OCI-LY1 (cell line): Measurements from ENCODE around the gene BACH1.

Source experiments
- H2AFZ ChIP-seq: fragments of 200-600 bp; sonication (generic), shearing (Covaris generic); 2 replicates; pipeline ENCODE4 v1.6.0; 2014; ENCODE audit warnings: antibody characterized with exemption, mild to moderate bottlenecking, low read length
- H3F3A ChIP-seq: fragments of 200-600 bp; sonication (generic), shearing (Covaris generic); 2 replicates; pipeline ENCODE4 v1.6.0; 2014; ENCODE audit warnings: mild to moderate bottlenecking, antibody characterized with exemption, low read length, moderate library complexity; ENCODE audit not compliant: insufficient read depth
- H3K27ac ChIP-seq: fragments of 200-600 bp; sonication (generic); 2 replicates; pipeline ENCODE4 v1.5.1; 2014; ENCODE audit warnings: low read length, mixed run types, mild to moderate bottlenecking, low read depth; ENCODE audit not compliant: poor library complexity, severe bottlenecking
- H3K27me3 ChIP-seq: fragments of 200-600 bp; sonication (generic); 2 replicates; pipeline ENCODE4 v1.6.0; 2014; ENCODE audit warnings: antibody characterized with exemption, mild to moderate bottlenecking, low read length, moderate library complexity; ENCODE audit not compliant: insufficient read depth
- H3K36me3 ChIP-seq: fragments of 200-600 bp; sonication (generic); 2 replicates; pipeline ENCODE4 v1.6.1; 2014; ENCODE audit warnings: mild to moderate bottlenecking, antibody characterized with exemption, low read length, moderate library complexity, mixed read lengths; ENCODE audit not compliant: insufficient read depth
- H3K4me1 ChIP-seq: fragments of 200-600 bp; sonication (generic); 2 replicates; pipeline ENCODE4 v1.5.1; 2014; ENCODE audit warnings: mild to moderate bottlenecking, low read length, moderate library complexity; ENCODE audit not compliant: insufficient read depth, severe bottlenecking
- H3K4me2 ChIP-seq: fragments of 200-600 bp; sonication (generic), shearing (Covaris generic); 2 replicates; pipeline ENCODE4 v1.6.1; 2014; ENCODE audit warnings: low read length
- H3K4me3 ChIP-seq: fragments of 200-600 bp; sonication (generic); 2 replicates; pipeline ENCODE4 v1.5.1; 2014; ENCODE audit warnings: low read length, low read depth, mild to moderate bottlenecking, mixed read lengths; ENCODE audit not compliant: poor library complexity, severe bottlenecking
- H3K79me2 ChIP-seq: fragments of 200-600 bp; shearing (Covaris generic); 2 replicates; pipeline ENCODE4 v1.6.1; 2016; ENCODE audit warnings: mixed run types, low read length, mixed read lengths; ENCODE audit not compliant: insufficient read depth
- H3K9ac ChIP-seq: fragments of 200-600 bp; sonication (generic), shearing (Covaris generic); 2 replicates; pipeline ENCODE4 v1.6.1; 2014; ENCODE audit warnings: mild to moderate bottlenecking, low read length, mixed read lengths
- H3K9me2 ChIP-seq: fragments of 200-600 bp; sonication (generic), shearing (Covaris generic); 2 replicates; pipeline ENCODE4 v1.6.1; 2014; ENCODE audit warnings: low read depth, mild to moderate bottlenecking, low read length, mixed read lengths
- H3K9me3 ChIP-seq: fragments of 200-600 bp; shearing (Covaris generic); 2 replicates; pipeline ENCODE4 v1.6.1; 2014; ENCODE audit warnings: low read length, mixed read lengths
- H4K20me1 ChIP-seq: fragments of 200-600 bp; sonication (generic), shearing (Covaris generic); 2 replicates; pipeline ENCODE4 v1.6.0; 2016; ENCODE audit warnings: mild to moderate bottlenecking, low read length; ENCODE audit not compliant: insufficient read depth
- EZH2 ChIP-seq: fragments of 200-600 bp; sonication (generic), shearing (Covaris generic); IDR thresholded peaks from 2 replicates; pipeline ENCODE4 v1.8.0; 2017; ENCODE audit warnings: borderline replicate concordance, mixed run types, mild to moderate bottlenecking, antibody characterized with exemption, low read length, moderate library complexity, mixed read lengths
- TF ChIP-seq, protein P1 (sequence below): fragments of 200-600 bp; sonication (generic), shearing (Covaris generic); IDR thresholded peaks from 2 replicates; pipeline ENCODE4 v1.5.1; 2017; ENCODE audit warnings: mild to moderate bottlenecking, antibody characterized with exemption, low read length, moderate library complexity, mixed read lengths

The BACH1 gene

GRCh38 chr21:29343519-29343918, 44.8 kb downstream of the BACH1 start:
- Histone ChIP-seq H3K4me3 (no peak overlapping the region), H3K4me1 (peaks cover 11% of the 10 kb centered on the region), H3K36me3 (peaks cover 27% of the 10 kb centered on the region; the same call in 1 of the 2 replicates), H2AFZ (no peak overlapping the region), H3K4me2 (no peak overlapping the region), H3K9ac (no peak overlapping the region), H3K27ac (no peak overlapping the region), H3K9me2 (no peaks in the 10 kb centered on the region), H3F3A (no peaks in the 10 kb centered on the region), H3K79me2 (no peaks in the 10 kb centered on the region), H3K9me3 (no peaks in the 10 kb centered on the region), H3K27me3 (no peaks in the 10 kb centered on the region), H4K20me1 (no peaks in the 10 kb centered on the region)
- TF ChIP-seq, protein P1, sequence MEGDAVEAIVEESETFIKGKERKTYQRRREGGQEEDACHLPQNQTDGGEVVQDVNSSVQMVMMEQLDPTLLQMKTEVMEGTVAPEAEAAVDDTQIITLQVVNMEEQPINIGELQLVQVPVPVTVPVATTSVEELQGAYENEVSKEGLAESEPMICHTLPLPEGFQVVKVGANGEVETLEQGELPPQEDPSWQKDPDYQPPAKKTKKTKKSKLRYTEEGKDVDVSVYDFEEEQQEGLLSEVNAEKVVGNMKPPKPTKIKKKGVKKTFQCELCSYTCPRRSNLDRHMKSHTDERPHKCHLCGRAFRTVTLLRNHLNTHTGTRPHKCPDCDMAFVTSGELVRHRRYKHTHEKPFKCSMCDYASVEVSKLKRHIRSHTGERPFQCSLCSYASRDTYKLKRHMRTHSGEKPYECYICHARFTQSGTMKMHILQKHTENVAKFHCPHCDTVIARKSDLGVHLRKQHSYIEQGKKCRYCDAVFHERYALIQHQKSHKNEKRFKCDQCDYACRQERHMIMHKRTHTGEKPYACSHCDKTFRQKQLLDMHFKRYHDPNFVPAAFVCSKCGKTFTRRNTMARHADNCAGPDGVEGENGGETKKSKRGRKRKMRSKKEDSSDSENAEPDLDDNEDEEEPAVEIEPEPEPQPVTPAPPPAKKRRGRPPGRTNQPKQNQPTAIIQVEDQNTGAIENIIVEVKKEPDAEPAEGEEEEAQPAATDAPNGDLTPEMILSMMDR: no peak
- TF ChIP-seq EZH2: no peak

DNA sequence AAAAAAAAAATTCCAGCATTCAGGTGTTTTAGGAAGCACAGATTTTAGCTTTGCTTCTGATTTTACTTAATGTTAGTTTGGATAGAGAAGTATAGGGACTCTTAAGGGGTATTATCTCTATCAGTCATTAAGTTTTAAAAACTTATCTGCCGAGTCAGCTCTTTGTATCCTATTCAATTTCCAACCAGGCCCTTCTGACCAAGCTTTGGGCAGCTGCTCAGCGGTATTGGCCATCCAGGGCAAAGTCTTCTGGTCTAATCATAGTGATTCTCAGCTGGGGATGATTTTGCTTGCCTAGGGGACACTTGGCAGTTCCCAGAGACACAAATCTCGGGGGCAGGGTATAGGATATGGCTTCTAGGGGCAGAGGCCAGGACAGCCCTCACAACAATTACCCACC, 47.6 kb downstream of the BACH1 start:
- Histone ChIP-seq H3K79me2 (no peaks in the 10 kb centered on the region), H3K4me3 (no peak overlapping the region), H3K4me2 (no peak overlapping the region), H3K36me3 (peaks cover 21% of the 10 kb centered on the region; the same call in 1 of the 2 replicates), H4K20me1 (no peaks in the 10 kb centered on the region), H3K4me1 (peaks cover 12% of the 10 kb centered on the region), H3F3A (no peaks in the 10 kb centered on the region), H3K9me3 (no peaks in the 10 kb centered on the region), H2AFZ (no peak overlapping the region), H3K9ac (no peak overlapping the region), H3K27ac (no peak overlapping the region), H3K9me2 (no peaks in the 10 kb centered on the region), H3K27me3 (no peaks in the 10 kb centered on the region)
- no peak for TF ChIP-seq EZH2
- TF ChIP-seq, protein P1: no peak

DNA sequence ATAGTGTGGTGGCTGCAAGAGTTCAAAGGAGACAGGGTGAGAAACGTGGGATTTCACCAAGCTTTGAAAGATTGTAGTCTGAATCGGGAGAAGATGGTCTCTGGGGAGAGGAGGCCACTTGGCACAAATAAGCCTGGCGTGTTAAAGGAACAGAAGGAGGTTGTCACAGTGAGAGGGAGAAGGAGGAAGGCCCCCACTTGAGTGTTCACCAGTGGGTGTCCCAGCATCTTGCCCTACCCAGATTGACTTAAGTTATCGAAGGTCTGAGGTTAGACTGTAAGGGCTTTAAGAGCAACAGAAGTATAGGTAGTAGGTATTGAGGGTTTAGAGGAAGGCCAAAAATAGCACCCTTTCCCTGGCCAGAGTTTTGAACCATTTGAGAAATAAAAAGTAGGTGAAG, 48.0 kb downstream of the BACH1 start:
- no peak overlapping the region for H3K4me3 ChIP-seq
- H3K27ac ChIP-seq: no peak overlapping the region
- H4K20me1 ChIP-seq: no peaks in the 10 kb centered on the region
- no peaks in the 10 kb centered on the region for H3K9me3 ChIP-seq
- H3K4me1 ChIP-seq: peaks cover 12% of the 10 kb centered on the region
- no peaks in the 10 kb centered on the region for H3K9me2 ChIP-seq
- no peaks in the 10 kb centered on the region for H3K27me3 ChIP-seq
- no peak overlapping the region for H3K4me2 ChIP-seq
- H2AFZ ChIP-seq: no peak overlapping the region
- no peaks in the 10 kb centered on the region for H3K79me2 ChIP-seq
- no peak overlapping the region for H3K9ac ChIP-seq
- H3K36me3 ChIP-seq: peaks cover 21% of the 10 kb centered on the region; the same call in 1 of the 2 replicates
- TF ChIP-seq EZH2: no peak
- TF ChIP-seq, protein P1: no peak
- no peaks in the 10 kb centered on the region for H3F3A ChIP-seq
